ENCODE measurements around the gene CCDC34. TPM values are rescaled to one million over a fixed set of nuclear protein-coding genes. Genes with fewer than 3 reads are reported as not detected.

Gene CCDC34
- total RNA-seq, 1 experiment from 2014 or later = 18.7 TPM

DNA sequence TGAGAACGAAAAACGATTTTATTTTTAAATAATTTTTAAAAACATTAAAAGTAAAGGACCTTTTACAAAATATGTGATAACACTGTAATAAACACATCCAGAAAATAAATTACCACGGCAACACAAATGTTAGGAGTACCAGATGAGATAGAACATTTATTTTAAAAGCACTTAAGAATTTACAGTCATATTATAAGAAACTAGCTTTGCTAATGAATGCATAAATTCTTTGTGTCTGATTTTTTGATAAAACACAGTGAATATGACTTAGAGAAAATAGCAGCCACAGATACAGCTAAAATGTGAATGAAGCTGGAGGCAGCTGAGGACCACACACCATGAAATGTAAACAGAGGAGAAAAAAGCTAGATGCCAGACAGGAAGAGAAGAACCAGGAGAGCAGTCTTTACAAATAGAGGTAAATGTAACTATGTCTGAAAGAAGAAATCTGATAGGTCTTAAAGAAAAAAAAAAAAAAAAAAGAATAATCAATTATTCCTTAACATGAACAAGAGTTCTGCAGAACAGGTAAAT, 14.6 kb downstream of the CCDC34 start:
- TF ChIP-seq, protein P1, sequence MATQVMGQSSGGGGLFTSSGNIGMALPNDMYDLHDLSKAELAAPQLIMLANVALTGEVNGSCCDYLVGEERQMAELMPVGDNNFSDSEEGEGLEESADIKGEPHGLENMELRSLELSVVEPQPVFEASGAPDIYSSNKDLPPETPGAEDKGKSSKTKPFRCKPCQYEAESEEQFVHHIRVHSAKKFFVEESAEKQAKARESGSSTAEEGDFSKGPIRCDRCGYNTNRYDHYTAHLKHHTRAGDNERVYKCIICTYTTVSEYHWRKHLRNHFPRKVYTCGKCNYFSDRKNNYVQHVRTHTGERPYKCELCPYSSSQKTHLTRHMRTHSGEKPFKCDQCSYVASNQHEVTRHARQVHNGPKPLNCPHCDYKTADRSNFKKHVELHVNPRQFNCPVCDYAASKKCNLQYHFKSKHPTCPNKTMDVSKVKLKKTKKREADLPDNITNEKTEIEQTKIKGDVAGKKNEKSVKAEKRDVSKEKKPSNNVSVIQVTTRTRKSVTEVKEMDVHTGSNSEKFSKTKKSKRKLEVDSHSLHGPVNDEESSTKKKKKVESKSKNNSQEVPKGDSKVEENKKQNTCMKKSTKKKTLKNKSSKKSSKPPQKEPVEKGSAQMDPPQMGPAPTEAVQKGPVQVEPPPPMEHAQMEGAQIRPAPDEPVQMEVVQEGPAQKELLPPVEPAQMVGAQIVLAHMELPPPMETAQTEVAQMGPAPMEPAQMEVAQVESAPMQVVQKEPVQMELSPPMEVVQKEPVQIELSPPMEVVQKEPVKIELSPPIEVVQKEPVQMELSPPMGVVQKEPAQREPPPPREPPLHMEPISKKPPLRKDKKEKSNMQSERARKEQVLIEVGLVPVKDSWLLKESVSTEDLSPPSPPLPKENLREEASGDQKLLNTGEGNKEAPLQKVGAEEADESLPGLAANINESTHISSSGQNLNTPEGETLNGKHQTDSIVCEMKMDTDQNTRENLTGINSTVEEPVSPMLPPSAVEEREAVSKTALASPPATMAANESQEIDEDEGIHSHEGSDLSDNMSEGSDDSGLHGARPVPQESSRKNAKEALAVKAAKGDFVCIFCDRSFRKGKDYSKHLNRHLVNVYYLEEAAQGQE (IDR thresholded peaks at IDR 0.05; ENCODE audit: low read depth) = no peak
- TF ChIP-seq, protein P2, sequence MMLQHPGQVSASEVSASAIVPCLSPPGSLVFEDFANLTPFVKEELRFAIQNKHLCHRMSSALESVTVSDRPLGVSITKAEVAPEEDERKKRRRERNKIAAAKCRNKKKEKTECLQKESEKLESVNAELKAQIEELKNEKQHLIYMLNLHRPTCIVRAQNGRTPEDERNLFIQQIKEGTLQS (IDR thresholded peaks at IDR 0.05) = no peak
- TF ChIP-seq JUND (IDR thresholded peaks at IDR 0.05) (no peak), POLR2A (IDR thresholded peaks at IDR 0.05; ENCODE audit: borderline replicate concordance, extremely low read depth, insufficient read depth, insufficient read length) (no peak), EGR1 (IDR thresholded peaks at IDR 0.05; ENCODE audit: low read depth) (no peak)
- TF ChIP-seq, protein P3, sequence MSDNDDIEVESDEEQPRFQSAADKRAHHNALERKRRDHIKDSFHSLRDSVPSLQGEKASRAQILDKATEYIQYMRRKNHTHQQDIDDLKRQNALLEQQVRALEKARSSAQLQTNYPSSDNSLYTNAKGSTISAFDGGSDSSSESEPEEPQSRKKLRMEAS (IDR thresholded peaks at IDR 0.05) = no peak
- TF ChIP-seq, protein P4, sequence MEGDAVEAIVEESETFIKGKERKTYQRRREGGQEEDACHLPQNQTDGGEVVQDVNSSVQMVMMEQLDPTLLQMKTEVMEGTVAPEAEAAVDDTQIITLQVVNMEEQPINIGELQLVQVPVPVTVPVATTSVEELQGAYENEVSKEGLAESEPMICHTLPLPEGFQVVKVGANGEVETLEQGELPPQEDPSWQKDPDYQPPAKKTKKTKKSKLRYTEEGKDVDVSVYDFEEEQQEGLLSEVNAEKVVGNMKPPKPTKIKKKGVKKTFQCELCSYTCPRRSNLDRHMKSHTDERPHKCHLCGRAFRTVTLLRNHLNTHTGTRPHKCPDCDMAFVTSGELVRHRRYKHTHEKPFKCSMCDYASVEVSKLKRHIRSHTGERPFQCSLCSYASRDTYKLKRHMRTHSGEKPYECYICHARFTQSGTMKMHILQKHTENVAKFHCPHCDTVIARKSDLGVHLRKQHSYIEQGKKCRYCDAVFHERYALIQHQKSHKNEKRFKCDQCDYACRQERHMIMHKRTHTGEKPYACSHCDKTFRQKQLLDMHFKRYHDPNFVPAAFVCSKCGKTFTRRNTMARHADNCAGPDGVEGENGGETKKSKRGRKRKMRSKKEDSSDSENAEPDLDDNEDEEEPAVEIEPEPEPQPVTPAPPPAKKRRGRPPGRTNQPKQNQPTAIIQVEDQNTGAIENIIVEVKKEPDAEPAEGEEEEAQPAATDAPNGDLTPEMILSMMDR (IDR thresholded peaks at IDR 0.05 in 2 of 3, conservative IDR thresholded peaks at IDR 0.05 in 1 of 3; ENCODE audit: borderline replicate concordance in 1 of 3, insufficient read depth in 1 of 3, low read depth in 2 of 3, low read length in 2 of 3) = no peak
- Histone ChIP-seq H4K20me1 (ENCODE audit: insufficient read depth) (no peaks in the 10 kb centered on the region), H3K9me2 (ENCODE audit: insufficient read depth) (no peaks in the 10 kb centered on the region), H2AFZ (ENCODE audit: low read depth, low read length, poor library complexity, severe bottlenecking) (no peak overlapping the region), H3K9me3 (ENCODE audit: control insufficient read depth in 1 of 2, insufficient read depth in 1 of 2, low read depth in 1 of 2, low read length in 2 of 2) (no peaks in the 10 kb centered on the region), H3K4me3 (replicated peaks in 1 of 2; ENCODE audit: low read depth in 1 of 2, low read length in 2 of 2) (no peak overlapping the region), H3K4me2 (ENCODE audit: low read length) (no peak overlapping the region), H3K79me2 (ENCODE audit: insufficient read depth, low read length) (no peaks in the 10 kb centered on the region; the same call in 1 of the 2 replicates), H3K36me3 (ENCODE audit: control insufficient read depth in 1 of 2, insufficient read depth in 2 of 2, low read length in 2 of 2) (no peaks in the 10 kb centered on the region), H3K4me1 (ENCODE audit: control insufficient read depth in 1 of 2, insufficient read depth in 2 of 2, low read length in 2 of 2) (no peaks in the 10 kb centered on the region), H3K27me3 (ENCODE audit: insufficient read depth, low read length) (no peaks in the 10 kb centered on the region), H3K9ac (ENCODE audit: low read length) (no peak overlapping the region), H3K27ac (ENCODE audit: low read depth, low read length) (no peak overlapping the region)
- no peak for ATAC-seq
- CTCF ChIA-PET = no interaction called here
- DNase-seq (ENCODE audit: low read depth, low spot score) = no peak
- RAD21 ChIA-PET (ENCODE audit: low non-redundant PET in 1 of 2, low total read pairs in 2 of 2, uncharacterized antibody in 2 of 2, unreplicated experiment in 2 of 2) = no interaction called here
- no TSS peak for BruUV-seq (replicated peaks)
- intact Hi-C loops (cut with micrococcal nuclease) = no loop called here
- POLR2A ChIA-PET = no interaction called here

Data from HCT116 (cell line).